Activated CD4-positive, alpha-beta T cell treated with anti-CD3 and anti-CD28 coated beads for 36 hours (primary cell): ENCODE results near the gene GLIPR1L2. TPM values are rescaled to one million over a fixed set of nuclear protein-coding genes. Genes with fewer than 3 reads are reported as not detected.
"Not testable (repeated sequence)": the region's sequence is repeated elsewhere in the genome, so short reads cannot be mapped to it uniquely, and the experiment has no call there.

Experiments
- ATAC-seq: fragments of 200-7000 bp; cut with Tn5 transposase; one replicate; pipeline ENCODE4 v1.10.0; 2021; ENCODE audit warnings: mild to moderate bottlenecking, moderate library complexity
- CTCF ChIA-PET: fragments of 350-600 bp; sonication (Branson Sonifier 250); formaldehyde crosslinking; loops from one replicate; lab custom pipeline; 2021; ENCODE audit warnings: antibody characterized with exemption; lab: Charles Lee
- POLR2A ChIA-PET: fragments of 350-600 bp; sonication (Branson Sonifier 250); formaldehyde crosslinking; loops from one replicate; lab custom pipeline; 2021; ENCODE audit warnings: antibody characterized with exemption, inconsistent platforms; lab: Charles Lee
- DNase-seq: peaks from one replicate; pipeline ENCODE4 v3.0.0-alpha.2; 2020
- H3K27ac Mint-ChIP-seq: one replicate; pipeline ENCODE4 v1.8.0; 2021; ENCODE audit warnings: mixed read lengths
- H3K27me3 Mint-ChIP-seq: one replicate; pipeline ENCODE4 v1.8.0; 2021; ENCODE audit warnings: mixed read lengths
- H3K36me3 Mint-ChIP-seq: one replicate; pipeline ENCODE4 v1.8.0; 2021; ENCODE audit warnings: low read depth, mixed read lengths
- H3K4me1 Mint-ChIP-seq: one replicate; pipeline ENCODE4 v1.8.0; 2021; ENCODE audit warnings: mixed read lengths
- H3K4me3 Mint-ChIP-seq: one replicate; pipeline ENCODE4 v1.8.0; 2021; ENCODE audit warnings: mild to moderate bottlenecking, moderate library complexity, mixed read lengths
- H3K9me3 Mint-ChIP-seq: one replicate; pipeline ENCODE4 v1.8.0; 2021; ENCODE audit warnings: low read depth, mixed read lengths
- intact Hi-C, 2 experiments: fragments of 100-400 bp; cut with DNase I in 1 of 2; cut with micrococcal nuclease in 1 of 2; formaldehyde crosslinking; loops; one replicate each; pipeline versions ENCODE4 v1.14.2 to v1.15.1; 2022 to 2024; cut with DNase I, micrococcal nuclease
- total RNA-seq, 2 experiments: library from RNA; stranded (reverse); gene quantifications; one replicate each; pipeline ENCODE4 v1.2.3, GENCODE V29; 2021

The GLIPR1L2 gene
- total RNA-seq, 2 experiments from 2014 or later = 0.39 to 0.50 TPM

DNA sequence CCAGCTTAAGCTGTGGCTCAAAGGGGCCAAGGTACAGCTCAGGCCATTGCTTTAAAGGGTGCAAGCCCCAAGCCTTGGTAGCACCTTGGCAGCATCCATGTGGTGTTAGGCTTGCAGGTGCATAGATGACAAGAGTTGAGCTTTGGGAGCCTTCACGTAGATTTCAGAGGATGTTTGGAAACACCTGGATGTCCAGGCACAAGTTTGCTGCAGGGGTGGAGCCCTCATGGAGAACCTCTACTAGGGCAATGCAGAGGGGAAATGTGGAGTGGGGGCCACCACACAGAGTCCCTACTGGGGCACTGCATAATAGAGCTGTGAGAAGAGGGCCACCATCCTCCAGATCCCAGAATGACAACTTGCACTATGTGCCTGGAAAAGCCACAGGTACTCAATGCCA lies 37.9 kb downstream of the GLIPR1L2 start:
- no peak for ATAC-seq
- Mint-ChIP-seq H3K27ac (no peak overlapping the region), H3K4me3 (no peak overlapping the region), H3K36me3 (no peaks in the 10 kb centered on the region), H3K9me3 (peaks cover 17% of the 10 kb centered on the region), H3K27me3 (no peaks in the 10 kb centered on the region), H3K4me1 (no peaks in the 10 kb centered on the region)
- ChIA-PET POLR2A (no interaction called here), CTCF (interaction anchor here (0.6 kb wide), 1 partner anchor 1010 kb away, joined by 3 read pairs; no protein-coding TSS in a partner anchor)
- intact Hi-C loops = no loop called here
- no peak for DNase-seq

- DNase-seq (no peak), ATAC-seq (no peak)
- peaks cover 15% of the 10 kb centered on the region for H3K9me3 Mint-ChIP-seq
- no peaks in the 10 kb centered on the region for H3K4me1 Mint-ChIP-seq
- no peaks in the 10 kb centered on the region for H3K27me3 Mint-ChIP-seq
- H3K36me3 Mint-ChIP-seq = no peaks in the 10 kb centered on the region
- H3K27ac Mint-ChIP-seq = no peak overlapping the region
- no peak overlapping the region for H3K4me3 Mint-ChIP-seq
- CTCF ChIA-PET = interaction anchor here (0.8 to 1.4 kb wide), 4 partner anchors 10 to 266 kb away, joined by 3 read pairs; no protein-coding TSS in a partner anchor
- POLR2A ChIA-PET = no interaction called here
- intact Hi-C loops = no loop called here
Observed at GRCh38 chr12:75432924-75433323, 42.0 kb downstream of the GLIPR1L2 start.

- Mint-ChIP-seq H3K36me3 (no peaks in the 10 kb centered on the region), H3K27me3 (peaks cover 4% of the 10 kb centered on the region), H3K9me3 (peaks cover 4% of the 10 kb centered on the region), H3K4me3 (no peak overlapping the region), H3K27ac (no peak overlapping the region), H3K4me1 (no peaks in the 10 kb centered on the region)
- CTCF ChIA-PET = interaction anchor here (0.7 to 2.7 kb wide), 11 partner anchors 8 to 112 kb away, joined by 3 to 8 read pairs (median 3); partner anchors contain the start of genes GLIPR1 and GLIPR1L1
- POLR2A ChIA-PET = interaction anchor here (0.6 kb wide), 1 partner anchor 52 kb away, joined by 3 read pairs; no protein-coding TSS in a partner anchor
- ATAC-seq (peak; percentile 72), DNase-seq (no peak)
- intact Hi-C loops = loop anchor here in 1 of 2 experiments (5.0 kb wide), 1 partner anchor 70 kb away; no protein-coding TSS in a partner anchor
Observed at GRCh38 chr12:75437564-75437963, 46.7 kb downstream of the GLIPR1L2 start.

DNA sequence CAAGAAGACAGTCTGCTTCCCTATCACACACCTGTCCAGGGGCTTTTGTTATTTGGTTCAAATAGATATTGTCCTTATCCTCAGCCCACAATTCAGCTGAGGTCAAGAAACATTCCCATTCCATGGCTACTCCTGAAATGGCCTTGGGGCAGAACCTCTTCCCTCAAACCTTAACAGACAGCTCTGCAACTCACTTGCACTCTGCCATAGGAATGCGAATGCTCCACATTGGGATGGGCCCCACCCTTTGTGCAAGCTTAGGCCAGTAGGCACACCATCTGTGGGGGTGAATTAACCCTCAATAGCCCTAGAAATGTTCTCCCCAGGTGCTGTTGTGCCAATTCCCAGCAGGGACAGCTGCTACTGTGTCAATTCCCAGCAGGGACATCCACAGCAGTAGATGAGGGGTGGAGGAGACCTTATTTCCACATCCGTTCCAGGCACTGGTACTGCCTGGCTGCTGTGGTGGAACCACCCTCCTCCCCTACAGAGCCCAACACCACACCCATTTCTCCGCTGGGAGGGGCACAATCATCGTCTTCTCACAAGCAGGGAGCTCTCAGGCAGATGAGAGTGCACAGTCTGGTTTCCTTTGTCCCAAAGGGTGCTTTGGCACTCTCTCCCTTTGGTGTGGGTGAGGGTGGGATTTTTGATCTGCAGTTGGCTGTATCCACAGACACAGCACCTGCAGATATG lies 47.3 kb downstream of the GLIPR1L2 start:
- no peak overlapping the region for H3K27ac Mint-ChIP-seq
- peaks cover 6% of the 10 kb centered on the region for H3K27me3 Mint-ChIP-seq
- DNase-seq (peak; percentile 29), ATAC-seq (peak; percentile 76)
- H3K4me1 Mint-ChIP-seq = no peaks in the 10 kb centered on the region
- ChIA-PET POLR2A (interaction anchor here (0.6 kb wide), 1 partner anchor 51 kb away, joined by 3 read pairs; no protein-coding TSS in a partner anchor), CTCF (interaction anchor here (0.8 to 2.7 kb wide), 7 partner anchors 8 to 113 kb away, joined by 3 to 8 read pairs (median 5); no protein-coding TSS in a partner anchor)
- H3K4me3 Mint-ChIP-seq = no peak overlapping the region
- intact Hi-C loops = loop anchor here (2.0 to 5.0 kb wide), 2 partner anchors 67 to 69 kb away; no protein-coding TSS in a partner anchor
- H3K9me3 Mint-ChIP-seq = peaks cover 4% of the 10 kb centered on the region
- no peaks in the 10 kb centered on the region for H3K36me3 Mint-ChIP-seq

GRCh38 chr12:75439048-75439447 lies 48.2 kb downstream of the GLIPR1L2 start:
- no peaks in the 10 kb centered on the region for H3K36me3 Mint-ChIP-seq
- H3K4me1 Mint-ChIP-seq = no peaks in the 10 kb centered on the region
- POLR2A ChIA-PET = no interaction called here
- ATAC-seq (no peak), DNase-seq (no peak)
- no peak overlapping the region for H3K4me3 Mint-ChIP-seq
- peaks cover 4% of the 10 kb centered on the region for H3K9me3 Mint-ChIP-seq
- H3K27me3 Mint-ChIP-seq = peaks cover 10% of the 10 kb centered on the region
- H3K27ac Mint-ChIP-seq = no peak overlapping the region
- CTCF ChIA-PET = interaction anchor here (0.6 to 2.7 kb wide), 2 partner anchors 45 to 84 kb away, joined by 3 to 8 read pairs; no protein-coding TSS in a partner anchor
- intact Hi-C loops = loop anchor here (2.0 to 5.0 kb wide), 2 partner anchors 66 to 68 kb away; no protein-coding TSS in a partner anchor

- peaks cover 4% of the 10 kb centered on the region for H3K9me3 Mint-ChIP-seq
- ChIA-PET CTCF (interaction anchor here (0.6 kb wide), 1 partner anchor 1665 kb away, joined by 3 read pairs; no protein-coding TSS in a partner anchor), POLR2A (no interaction called here)
- H3K4me3 Mint-ChIP-seq = no peak overlapping the region
- H3K27ac Mint-ChIP-seq = no peak overlapping the region
- H3K4me1 Mint-ChIP-seq = no peaks in the 10 kb centered on the region
- H3K27me3 Mint-ChIP-seq = peaks cover 10% of the 10 kb centered on the region
- DNase-seq = no peak
- intact Hi-C loops = loop anchor here (2.0 to 5.0 kb wide), 2 partner anchors 65 to 67 kb away; no protein-coding TSS in a partner anchor
- H3K36me3 Mint-ChIP-seq = no peaks in the 10 kb centered on the region
- ATAC-seq = no peak
Observed at GRCh38 chr12:75439930-75440329, 49.0 kb downstream of the GLIPR1L2 start.

DNA sequence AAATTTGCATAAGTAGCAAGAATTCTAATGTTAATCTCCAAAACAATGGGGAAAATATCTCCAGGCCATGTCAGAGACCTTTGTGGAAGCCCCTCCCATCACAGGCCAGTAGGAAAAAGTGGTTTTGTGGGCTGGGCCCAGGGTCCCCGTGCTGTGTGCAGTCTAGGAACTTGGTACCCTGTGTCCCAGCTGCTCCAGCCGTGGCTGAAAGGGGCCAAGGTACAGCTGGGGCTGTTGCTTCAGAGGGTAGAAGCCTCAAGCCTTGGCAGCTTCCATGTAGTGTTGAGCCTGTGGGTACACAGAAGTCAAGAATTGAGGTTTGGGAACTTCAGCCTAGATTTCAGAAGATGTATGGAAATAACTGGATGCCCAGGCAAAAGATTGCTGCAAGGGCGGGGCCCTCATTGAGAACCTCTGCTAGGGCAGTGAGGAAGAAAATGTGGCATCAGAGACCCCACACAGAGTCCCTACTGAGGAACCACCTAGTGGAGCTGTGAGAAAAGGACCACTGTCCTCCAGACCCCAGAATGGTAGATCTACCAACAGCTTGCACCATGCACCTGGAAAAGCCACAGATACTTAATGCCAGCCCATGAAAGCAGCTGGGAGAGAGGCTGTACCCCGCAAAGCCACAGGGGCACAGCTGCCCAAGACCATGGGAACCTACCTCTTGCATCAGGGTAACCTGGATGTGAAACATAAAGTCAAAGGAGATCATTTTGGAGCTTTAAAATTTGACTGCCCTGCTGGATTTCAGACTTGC lies 51.0 kb downstream of the GLIPR1L2 start:
- CTCF ChIA-PET = interaction anchor here (0.7 to 1.4 kb wide), 2 partner anchors 43 to 108 kb away, joined by 3 to 4 read pairs; partner anchors contain the start of gene GLIPR1L1
- POLR2A ChIA-PET, H3K4me3 Mint-ChIP-seq, intact Hi-C loops, H3K9me3 Mint-ChIP-seq, H3K27ac Mint-ChIP-seq, ATAC-seq, H3K4me1 Mint-ChIP-seq, H3K27me3 Mint-ChIP-seq, DNase-seq, H3K36me3 Mint-ChIP-seq: not testable (repeated sequence)

DNA sequence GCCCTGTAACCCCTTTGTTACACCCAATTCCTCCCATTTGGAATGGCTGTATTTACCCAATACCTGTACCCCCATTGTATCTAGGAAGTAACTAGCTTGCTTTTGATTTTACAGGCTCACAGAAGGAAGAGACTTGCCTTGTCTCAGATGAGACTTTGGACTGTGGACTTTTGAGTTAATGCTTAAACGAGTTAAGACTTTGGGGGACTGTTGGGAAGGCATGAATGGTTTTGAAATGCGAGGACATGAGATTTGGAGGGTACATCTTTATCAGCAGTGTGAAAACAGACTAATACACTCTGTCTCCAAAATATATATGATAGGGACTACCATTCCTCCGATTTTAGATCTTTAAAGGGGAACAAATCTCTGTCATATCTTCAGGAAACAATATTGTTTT lies 51.6 kb downstream of the GLIPR1L2 start:
- intact Hi-C loops, H3K4me1 Mint-ChIP-seq, POLR2A ChIA-PET, H3K9me3 Mint-ChIP-seq, H3K27me3 Mint-ChIP-seq, ATAC-seq, H3K36me3 Mint-ChIP-seq, DNase-seq, H3K4me3 Mint-ChIP-seq, H3K27ac Mint-ChIP-seq: not testable (repeated sequence)
- CTCF ChIA-PET = interaction anchor here (0.7 to 1.4 kb wide), 2 partner anchors 43 to 108 kb away, joined by 3 to 4 read pairs; partner anchors contain the start of gene GLIPR1L1

DNA sequence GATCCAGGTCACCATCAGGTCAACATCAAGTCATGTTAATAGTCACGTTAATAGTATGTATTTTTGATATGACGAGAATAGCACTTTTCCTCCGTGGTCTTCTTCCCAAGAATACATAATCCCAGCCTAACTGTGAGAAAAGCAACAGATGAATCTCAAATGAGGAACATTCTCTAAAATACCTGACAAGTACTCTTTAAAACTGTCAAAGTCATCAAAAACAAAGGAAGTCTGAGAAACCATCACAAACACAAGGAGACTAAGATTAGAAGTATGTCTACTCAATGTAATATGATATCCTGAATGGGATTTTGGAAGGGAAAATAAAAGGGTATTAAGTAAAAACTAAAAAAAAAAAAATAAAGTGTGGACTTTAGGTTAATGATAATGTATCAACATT lies 52.8 kb downstream of the GLIPR1L2 start:
- DNase-seq = no peak
- ChIA-PET POLR2A (no interaction called here), CTCF (no interaction called here)
- H3K4me3 Mint-ChIP-seq = no peak overlapping the region
- intact Hi-C loops = no loop called here
- H3K36me3 Mint-ChIP-seq = no peaks in the 10 kb centered on the region
- no peak for ATAC-seq
- H3K27ac Mint-ChIP-seq = no peak overlapping the region
- H3K27me3 Mint-ChIP-seq = peaks cover 10% of the 10 kb centered on the region
- no peaks in the 10 kb centered on the region for H3K4me1 Mint-ChIP-seq
- H3K9me3 Mint-ChIP-seq = no peaks in the 10 kb centered on the region

- ChIA-PET CTCF (no interaction called here), POLR2A (no interaction called here)
- Mint-ChIP-seq H3K9me3 (no peaks in the 10 kb centered on the region), H3K36me3 (no peaks in the 10 kb centered on the region), H3K4me3 (no peak overlapping the region), H3K27ac (no peak overlapping the region), H3K27me3 (peaks cover 10% of the 10 kb centered on the region), H3K4me1 (no peaks in the 10 kb centered on the region)
- ATAC-seq (no peak), DNase-seq (no peak)
- intact Hi-C loops = no loop called here
Observed at GRCh38 chr12:75444429-75445136, 53.7 kb downstream of the GLIPR1L2 start.

DNA sequence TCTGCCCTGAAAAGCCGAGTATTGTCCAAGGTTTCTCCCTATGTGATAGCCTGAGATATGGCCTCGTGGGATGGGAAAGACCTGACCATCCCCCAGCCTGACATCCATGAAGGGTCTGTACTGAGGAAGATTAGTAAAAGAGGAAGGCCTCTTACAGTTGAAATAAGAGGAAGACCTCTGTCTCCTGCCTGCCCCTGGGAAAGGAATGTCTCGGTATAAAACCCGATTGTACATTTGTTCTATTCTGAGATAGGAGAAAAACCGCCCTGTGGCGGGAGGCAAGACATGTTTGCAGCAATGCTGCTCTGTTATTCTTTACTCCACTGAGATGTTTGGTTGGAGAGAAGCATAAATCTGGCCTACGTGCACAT lies 54.2 kb downstream of the GLIPR1L2 start:
- CTCF ChIA-PET = interaction anchor here (1.1 kb wide), 1 partner anchor 32 kb away, joined by 3 read pairs; no protein-coding TSS in a partner anchor
- POLR2A ChIA-PET, H3K27ac Mint-ChIP-seq: not testable (repeated sequence)

More for the DNA sequence above, 54.2 kb downstream of the GLIPR1L2 start:
- H3K9me3 Mint-ChIP-seq, H3K4me1 Mint-ChIP-seq, H3K4me3 Mint-ChIP-seq, H3K27me3 Mint-ChIP-seq, ATAC-seq, DNase-seq, H3K36me3 Mint-ChIP-seq, intact Hi-C loops: not testable (repeated sequence)
